ENCODE data around the gene MAGI2. TPM values are rescaled to one million over a fixed set of nuclear protein-coding genes. Genes with fewer than 3 reads are reported as not detected.
"Not testable (repeated sequence)": the region's sequence is repeated elsewhere in the genome, so short reads cannot be mapped to it uniquely, and the experiment has no call there.

The MAGI2 gene
- polyA plus RNA-seq, 1 donor, result 2.6 TPM

DNA sequence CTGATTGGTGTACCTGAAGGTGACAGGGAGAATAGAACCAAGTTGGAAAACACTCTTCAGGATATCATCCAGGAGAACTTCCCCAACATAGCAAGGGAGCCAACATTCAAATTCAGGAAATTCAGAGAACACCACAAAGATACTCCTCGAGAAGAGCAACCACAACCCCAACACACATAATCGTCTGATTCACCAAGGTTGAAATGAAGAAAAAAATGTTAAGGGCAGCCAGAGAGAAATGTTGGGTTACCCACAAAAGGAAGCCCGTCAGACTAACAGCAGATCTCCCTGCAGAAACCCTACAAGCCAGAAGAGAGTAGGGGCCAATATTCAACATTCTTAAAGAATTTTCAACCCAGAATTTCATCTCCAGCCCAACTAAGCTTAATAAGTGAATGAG lies 1164.0 kb downstream of the MAGI2 start:
- H3K4me3 ChIP-seq (ENCODE audit: low read length); DNase-seq; H3K27ac ChIP-seq (ENCODE audit: low read length); H3K4me1 ChIP-seq (ENCODE audit: control insufficient read depth, insufficient read depth, low read length); H3K27me3 ChIP-seq (ENCODE audit: control insufficient read depth, insufficient read depth, low read length); H3K36me3 ChIP-seq (ENCODE audit: control insufficient read depth, insufficient read depth, low read length); H3K9me3 ChIP-seq (ENCODE audit: control insufficient read depth, low read depth, low read length): not testable (repeated sequence)
- WGBS (ENCODE audit: insufficient coverage, low lambda C conversion rate), result no CpG with 5 or more reads among the region's 3 CpGs

DNA sequence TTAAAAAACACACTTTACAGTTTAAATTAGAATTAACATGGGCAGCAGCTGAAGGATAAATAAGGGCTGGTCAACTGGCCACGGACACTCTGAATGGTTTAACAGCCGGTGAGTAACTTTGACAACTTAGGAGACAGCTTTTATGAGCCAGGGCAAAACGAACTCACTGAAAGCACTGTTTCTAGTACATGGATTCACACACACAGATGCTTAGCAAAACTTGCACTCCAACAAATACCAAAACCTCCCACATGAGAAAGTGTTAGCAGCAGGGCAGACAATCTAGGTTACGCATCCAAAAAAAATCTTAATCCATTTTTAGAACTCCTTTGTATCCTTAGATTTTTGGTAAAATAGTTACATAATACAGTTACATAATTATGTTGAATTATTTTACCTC lies 1168.5 kb downstream of the MAGI2 start:
- H3K9me3 ChIP-seq (ENCODE audit: control insufficient read depth, low read depth, low read length), result no peaks in the 10 kb centered on the region
- no peaks in the 10 kb centered on the region for H3K27me3 ChIP-seq (ENCODE audit: control insufficient read depth, insufficient read depth, low read length)
- no peak overlapping the region for H3K4me3 ChIP-seq (ENCODE audit: low read length)
- H3K27ac ChIP-seq (ENCODE audit: low read length), result no peak overlapping the region
- no peaks in the 10 kb centered on the region for H3K36me3 ChIP-seq (ENCODE audit: control insufficient read depth, insufficient read depth, low read length)
- no CpG with 5 or more reads among the region's 4 CpGs for WGBS (ENCODE audit: insufficient coverage, low lambda C conversion rate)
- DNase-seq, result no peak
- no peaks in the 10 kb centered on the region for H3K4me1 ChIP-seq (ENCODE audit: control insufficient read depth, insufficient read depth, low read length)

DNA sequence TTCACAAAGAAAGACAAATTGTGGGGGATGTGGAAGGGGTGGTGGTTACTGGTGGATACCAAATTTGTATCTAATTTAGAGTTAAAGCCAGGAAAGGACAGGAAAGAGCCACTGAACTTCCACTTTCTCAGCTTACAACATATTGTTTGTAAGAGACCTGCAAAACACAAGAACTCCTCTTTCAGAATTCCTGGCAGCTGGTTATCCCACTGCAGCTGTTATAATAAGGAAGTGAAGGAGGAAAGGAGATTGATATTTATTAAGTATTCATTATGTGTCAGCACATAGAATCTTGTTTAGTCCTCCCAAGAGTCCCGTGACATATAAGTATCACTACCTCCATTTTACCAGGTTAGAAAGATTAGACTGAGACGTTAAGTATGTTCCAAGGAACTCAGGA lies 1173.2 kb downstream of the MAGI2 start:
- H3K9me3 ChIP-seq (ENCODE audit: control insufficient read depth, low read depth, low read length), result no peaks in the 10 kb centered on the region
- no peak for DNase-seq
- H3K4me3 ChIP-seq (ENCODE audit: low read length), result no peak overlapping the region
- WGBS (ENCODE audit: insufficient coverage, low lambda C conversion rate), result no CpG with 5 or more reads among the region's 2 CpGs
- no peaks in the 10 kb centered on the region for H3K4me1 ChIP-seq (ENCODE audit: control insufficient read depth, insufficient read depth, low read length)
- no peaks in the 10 kb centered on the region for H3K27me3 ChIP-seq (ENCODE audit: control insufficient read depth, insufficient read depth, low read length)
- H3K27ac ChIP-seq (ENCODE audit: low read length), result no peak overlapping the region
- H3K36me3 ChIP-seq (ENCODE audit: control insufficient read depth, insufficient read depth, low read length), result no peaks in the 10 kb centered on the region

DNA sequence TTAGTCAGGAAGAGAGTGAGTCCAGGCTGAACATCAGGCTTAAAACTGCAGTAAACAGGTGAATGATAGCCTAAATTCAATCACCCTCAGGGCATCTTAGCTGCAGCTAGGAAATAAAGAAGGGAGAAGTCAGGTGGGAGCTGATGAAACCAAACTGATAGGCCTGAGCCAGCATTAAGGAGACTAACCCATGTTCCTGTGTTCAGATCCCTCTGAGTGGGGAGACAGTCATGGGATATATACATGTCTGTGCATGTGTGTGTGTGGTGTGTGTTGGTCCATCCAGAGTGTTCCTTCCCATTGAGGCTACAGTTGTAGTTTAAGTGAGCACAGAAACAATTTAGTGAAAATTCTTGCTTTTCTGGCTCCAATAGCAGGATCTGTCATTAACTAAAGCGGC lies 1174.0 kb downstream of the MAGI2 start:
- Histone ChIP-seq H3K27me3 (ENCODE audit: control insufficient read depth, insufficient read depth, low read length) (no peaks in the 10 kb centered on the region), H3K27ac (ENCODE audit: low read length) (no peak overlapping the region), H3K9me3 (ENCODE audit: control insufficient read depth, low read depth, low read length) (no peaks in the 10 kb centered on the region), H3K4me1 (ENCODE audit: control insufficient read depth, insufficient read depth, low read length) (no peaks in the 10 kb centered on the region), H3K36me3 (ENCODE audit: control insufficient read depth, insufficient read depth, low read length) (no peaks in the 10 kb centered on the region), H3K4me3 (ENCODE audit: low read length) (no peak overlapping the region)
- DNase-seq, result no peak
- WGBS (ENCODE audit: insufficient coverage, low lambda C conversion rate), result no CpG with 5 or more reads among the region's 1 CpG

DNA sequence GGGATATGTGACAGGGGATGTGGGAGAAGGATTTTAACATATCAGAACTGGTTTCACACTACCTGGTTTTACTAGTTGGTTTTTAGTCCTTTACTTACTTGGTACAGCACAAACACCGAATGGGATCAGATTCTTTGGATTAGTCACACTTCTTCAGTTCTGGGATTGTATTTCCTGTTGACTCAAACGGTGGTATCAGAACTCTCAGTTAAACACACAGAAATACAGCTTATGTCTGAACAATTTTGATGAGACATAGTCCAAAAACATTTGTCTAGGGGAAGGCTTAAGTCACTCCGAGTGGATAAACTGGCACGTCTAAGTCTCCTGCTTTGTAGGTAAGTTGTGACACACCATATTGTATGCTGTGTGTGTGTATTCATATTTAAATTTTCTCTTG lies 1174.4 kb downstream of the MAGI2 start:
- no CpG with 5 or more reads among the region's 4 CpGs for WGBS (ENCODE audit: insufficient coverage, low lambda C conversion rate)
- H3K4me1 ChIP-seq (ENCODE audit: control insufficient read depth, insufficient read depth, low read length), result no peaks in the 10 kb centered on the region
- DNase-seq, result no peak

DNA sequence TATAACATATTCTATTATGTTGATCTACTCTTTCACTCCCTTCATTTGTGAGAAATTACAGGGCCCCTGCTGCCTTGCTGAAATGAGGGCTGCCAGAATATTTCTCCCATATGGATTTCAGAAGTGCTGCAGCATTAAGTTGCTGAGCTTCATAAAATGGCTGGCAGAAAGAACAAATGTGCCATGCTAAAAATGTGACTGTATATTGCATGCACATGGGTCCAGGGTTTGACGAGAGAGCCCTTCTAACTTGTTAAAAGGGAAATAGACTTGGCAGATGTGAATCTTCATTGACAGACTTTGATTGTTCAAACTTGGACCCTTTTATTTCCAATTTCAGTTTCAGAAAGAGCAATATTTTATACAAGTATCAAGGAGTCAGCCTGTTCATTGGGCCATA lies 1186.3 kb downstream of the MAGI2 start:
- Histone ChIP-seq H3K4me3 (ENCODE audit: low read length) (no peak overlapping the region), H3K4me1 (ENCODE audit: control insufficient read depth, insufficient read depth, low read length) (no peaks in the 10 kb centered on the region), H3K27me3 (ENCODE audit: control insufficient read depth, insufficient read depth, low read length) (no peaks in the 10 kb centered on the region), H3K27ac (ENCODE audit: low read length) (no peak overlapping the region), H3K9me3 (ENCODE audit: control insufficient read depth, low read depth, low read length) (no peaks in the 10 kb centered on the region), H3K36me3 (ENCODE audit: control insufficient read depth, insufficient read depth, low read length) (no peaks in the 10 kb centered on the region)
- no peak for DNase-seq
- no CpG with 5 or more reads among the region's 1 CpG for WGBS (ENCODE audit: insufficient coverage, low lambda C conversion rate)

More for the DNA sequence above, 1174.4 kb downstream of the MAGI2 start:
- no peaks in the 10 kb centered on the region for H3K9me3 ChIP-seq (ENCODE audit: control insufficient read depth, low read depth, low read length)
- H3K27ac ChIP-seq (ENCODE audit: low read length), result no peak overlapping the region
- H3K27me3 ChIP-seq (ENCODE audit: control insufficient read depth, insufficient read depth, low read length), result no peaks in the 10 kb centered on the region
- no peak overlapping the region for H3K4me3 ChIP-seq (ENCODE audit: low read length)
- H3K36me3 ChIP-seq (ENCODE audit: control insufficient read depth, insufficient read depth, low read length), result no peaks in the 10 kb centered on the region

DNA sequence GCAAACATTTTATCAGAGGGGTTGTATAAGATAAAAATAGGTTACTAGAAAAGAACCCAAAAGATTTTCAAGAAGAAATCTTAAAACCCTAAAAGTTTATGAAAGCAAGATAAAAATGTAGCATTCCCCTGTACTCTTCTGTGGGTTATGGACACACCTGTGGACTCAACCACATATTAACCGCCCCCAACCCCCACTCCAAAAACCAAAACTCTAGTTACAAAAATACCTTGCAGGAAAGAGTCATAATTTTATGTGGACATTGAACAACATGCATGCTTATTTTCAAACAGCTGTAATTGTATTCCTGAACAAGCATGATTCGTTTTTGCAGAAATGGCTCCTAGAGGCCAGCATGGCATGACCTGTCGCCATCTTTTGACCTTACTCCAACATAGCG lies 1188.0 kb downstream of the MAGI2 start:
- Histone ChIP-seq H3K9me3 (ENCODE audit: control insufficient read depth, low read depth, low read length) (no peaks in the 10 kb centered on the region), H3K36me3 (ENCODE audit: control insufficient read depth, insufficient read depth, low read length) (no peaks in the 10 kb centered on the region), H3K27me3 (ENCODE audit: control insufficient read depth, insufficient read depth, low read length) (no peaks in the 10 kb centered on the region), H3K27ac (ENCODE audit: low read length) (no peak overlapping the region), H3K4me1 (ENCODE audit: control insufficient read depth, insufficient read depth, low read length) (no peaks in the 10 kb centered on the region), H3K4me3 (ENCODE audit: low read length) (no peak overlapping the region)
- WGBS (ENCODE audit: insufficient coverage, low lambda C conversion rate), result 91% methylated on average over 3 of the region's 4 CpGs
- no peak for DNase-seq

DNA sequence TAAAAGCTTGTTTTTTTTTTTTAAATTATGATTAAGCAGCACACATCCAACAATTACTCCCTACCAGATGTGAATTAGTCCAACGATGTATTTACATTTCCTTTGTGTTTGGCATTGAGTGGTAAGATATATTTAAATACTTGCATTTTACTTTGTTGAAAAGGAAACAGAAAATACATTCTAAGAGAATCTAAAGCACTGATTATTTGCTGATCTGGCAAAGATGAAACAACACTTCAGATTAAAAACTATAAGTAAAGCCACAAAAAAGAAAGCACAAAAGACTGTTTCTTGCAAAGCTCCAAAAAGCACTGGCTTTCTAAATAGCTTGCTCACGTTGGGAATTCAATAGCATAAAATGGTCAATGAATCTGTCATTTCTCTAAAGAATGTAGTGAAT lies 1188.4 kb downstream of the MAGI2 start:
- DNase-seq, result no peak
- Histone ChIP-seq H3K36me3 (ENCODE audit: control insufficient read depth, insufficient read depth, low read length) (no peaks in the 10 kb centered on the region), H3K27me3 (ENCODE audit: control insufficient read depth, insufficient read depth, low read length) (no peaks in the 10 kb centered on the region), H3K4me3 (ENCODE audit: low read length) (no peak overlapping the region), H3K4me1 (ENCODE audit: control insufficient read depth, insufficient read depth, low read length) (no peaks in the 10 kb centered on the region), H3K27ac (ENCODE audit: low read length) (no peak overlapping the region), H3K9me3 (ENCODE audit: control insufficient read depth, low read depth, low read length) (no peaks in the 10 kb centered on the region)
- 28% methylated on average over 2 of the region's 2 CpGs for WGBS (ENCODE audit: insufficient coverage, low lambda C conversion rate)

DNA sequence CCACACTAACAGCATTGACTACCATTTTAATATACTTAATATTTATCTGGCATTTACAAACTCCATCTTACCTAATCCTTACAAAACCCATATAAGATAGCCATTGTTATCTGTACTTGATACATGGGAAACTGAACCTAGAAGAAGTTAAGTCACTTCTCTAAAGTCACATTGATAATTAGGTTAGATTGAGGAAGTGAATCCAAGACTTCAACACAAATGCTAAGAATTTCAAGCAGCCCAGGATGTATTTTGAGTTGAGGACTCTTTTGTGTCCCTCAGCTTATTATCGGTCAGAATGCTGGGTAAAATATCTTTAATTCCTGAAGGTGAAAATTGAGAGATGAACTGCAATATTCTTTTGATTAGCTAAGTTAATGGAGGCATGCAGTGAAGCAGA lies 1189.4 kb downstream of the MAGI2 start:
- WGBS (ENCODE audit: insufficient coverage, low lambda C conversion rate), result no CpG with 5 or more reads among the region's 1 CpG
- H3K4me3 ChIP-seq (ENCODE audit: low read length), result no peak overlapping the region
- H3K27me3 ChIP-seq (ENCODE audit: control insufficient read depth, insufficient read depth, low read length), result no peaks in the 10 kb centered on the region
- no peak overlapping the region for H3K27ac ChIP-seq (ENCODE audit: low read length)
- no peaks in the 10 kb centered on the region for H3K9me3 ChIP-seq (ENCODE audit: control insufficient read depth, low read depth, low read length)
- DNase-seq, result no peak
- H3K36me3 ChIP-seq (ENCODE audit: control insufficient read depth, insufficient read depth, low read length), result no peaks in the 10 kb centered on the region
- H3K4me1 ChIP-seq (ENCODE audit: control insufficient read depth, insufficient read depth, low read length), result no peaks in the 10 kb centered on the region

DNA sequence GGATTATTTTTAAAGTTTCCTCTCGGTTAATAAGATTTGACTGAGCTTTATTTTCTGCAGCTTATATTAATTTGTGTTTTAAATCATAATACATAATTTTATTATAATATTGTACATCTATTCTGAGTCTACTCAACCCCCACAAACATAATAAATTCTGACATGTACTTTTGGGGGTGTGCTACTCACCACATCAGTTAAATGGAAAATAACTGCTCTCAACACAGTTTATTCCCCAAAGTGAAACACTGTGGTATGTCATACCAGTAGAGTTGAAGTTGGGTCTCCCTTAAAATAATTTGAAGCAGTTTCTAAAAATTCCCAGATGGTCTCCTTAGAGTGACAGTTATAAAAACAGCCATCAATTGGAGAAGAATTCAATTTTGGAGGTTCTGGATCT lies 1191.7 kb downstream of the MAGI2 start:
- DNase-seq, result no peak
- no peak overlapping the region for H3K4me3 ChIP-seq (ENCODE audit: low read length)
- no CpG with 5 or more reads among the region's 1 CpG for WGBS (ENCODE audit: insufficient coverage, low lambda C conversion rate)
- no peaks in the 10 kb centered on the region for H3K27me3 ChIP-seq (ENCODE audit: control insufficient read depth, insufficient read depth, low read length)
- H3K4me1 ChIP-seq (ENCODE audit: control insufficient read depth, insufficient read depth, low read length), result no peaks in the 10 kb centered on the region
- H3K9me3 ChIP-seq (ENCODE audit: control insufficient read depth, low read depth, low read length), result no peaks in the 10 kb centered on the region
- H3K36me3 ChIP-seq (ENCODE audit: control insufficient read depth, insufficient read depth, low read length), result no peaks in the 10 kb centered on the region
- H3K27ac ChIP-seq (ENCODE audit: low read length), result no peak overlapping the region

DNA sequence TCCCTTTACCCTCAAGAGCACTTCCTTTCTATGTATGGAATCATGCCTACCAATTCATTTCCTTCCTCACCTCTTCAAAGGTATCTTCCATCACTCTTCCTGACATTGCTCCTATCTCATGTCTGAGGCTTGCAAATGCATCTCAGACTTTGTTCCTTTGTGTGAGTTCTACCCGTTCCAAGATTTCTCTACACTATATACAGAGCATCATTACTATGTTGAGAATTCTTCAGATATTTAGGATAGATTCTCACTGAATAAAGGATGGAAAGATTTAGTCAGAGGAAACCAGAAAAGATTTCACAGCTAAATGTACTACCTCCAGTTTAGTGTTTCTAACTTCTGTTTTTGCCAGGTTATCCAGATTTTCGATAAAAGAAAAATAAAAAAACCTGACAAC lies 1192.2 kb downstream of the MAGI2 start:
- Histone ChIP-seq H3K27me3 (ENCODE audit: control insufficient read depth, insufficient read depth, low read length) (no peaks in the 10 kb centered on the region), H3K27ac (ENCODE audit: low read length) (no peak overlapping the region), H3K9me3 (ENCODE audit: control insufficient read depth, low read depth, low read length) (no peaks in the 10 kb centered on the region), H3K36me3 (ENCODE audit: control insufficient read depth, insufficient read depth, low read length) (no peaks in the 10 kb centered on the region), H3K4me1 (ENCODE audit: control insufficient read depth, insufficient read depth, low read length) (no peaks in the 10 kb centered on the region), H3K4me3 (ENCODE audit: low read length) (no peak overlapping the region)
- 100% methylated on average over 2 of the region's 2 CpGs for WGBS (ENCODE audit: insufficient coverage, low lambda C conversion rate)
- no peak for DNase-seq
